IMR-90 (cell line): ENCODE results near the gene NPM1. TPM values are rescaled to one million over a fixed set of nuclear protein-coding genes. Genes with fewer than 3 reads are reported as not detected.

Experiments
- ATAC-seq: fragments of 200-7000 bp; cut with Tn5 transposase; 2 replicates; pipeline ENCODE4 v1.9.1; 2020; ENCODE audit warnings: low read depth, mild to moderate bottlenecking, moderate library complexity
- BruUV-seq: library from RNA; stranded (reverse); fragments of 400-500 nt; replicated peaks from 2 replicates; lab custom pipeline; 2021; lab: Mats Ljungman, UMichigan
- CTCF ChIA-PET: fragments of 300-600 bp; formaldehyde crosslinking; extraction: SDS; loops from one replicate; lab custom pipeline; 2021; ENCODE audit warnings: antibody characterized with exemption; lab: Yijun Ruan, JAX
- POLR2A ChIA-PET: fragments of 300-600 bp; sonication (Branson Sonifier 250); formaldehyde crosslinking; loops from one replicate; lab custom pipeline; 2022; ENCODE audit warnings: antibody characterized with exemption; ENCODE audit not compliant: unreplicated experiment; lab: Charles Lee
- DNase-seq: peaks from one replicate; pipeline ENCODE4 v3.0.0; 2013
- H2AFZ ChIP-seq: replicated peaks from 2 replicates; pipeline ENCODE3; 2013; ENCODE audit warnings: low read length, mild to moderate bottlenecking; ENCODE audit not compliant: poor library complexity
- H2AK5ac ChIP-seq: 2 replicates; pipeline ENCODE4 v1.6.1; 2013; ENCODE audit warnings: low read depth, low read length, inconsistent platforms
- H2AK9ac ChIP-seq: replicated peaks from 2 replicates; pipeline ENCODE3; 2013; ENCODE audit warnings: mild to moderate bottlenecking, low read depth, low read length, moderate library complexity; ENCODE audit not compliant: poor library complexity
- H2BK120ac ChIP-seq: 2 replicates; pipeline ENCODE4 v1.6.1; 2013; ENCODE audit warnings: low read depth, low read length, inconsistent platforms
- H2BK15ac ChIP-seq: 3 replicates; pipeline ENCODE4 v1.6.1; 2013; ENCODE audit warnings: low read depth, low read length, inconsistent platforms
- H2BK20ac ChIP-seq: 2 replicates; pipeline ENCODE4 v1.6.1; 2013; ENCODE audit warnings: low read depth, mild to moderate bottlenecking, inconsistent platforms, low read length, moderate library complexity
- H2BK5ac ChIP-seq: 2 replicates; pipeline ENCODE4 v1.6.1; 2013; ENCODE audit warnings: mild to moderate bottlenecking, low read depth, low read length, inconsistent platforms; ENCODE audit not compliant: poor library complexity, severe bottlenecking
- H3K14ac ChIP-seq: replicated peaks from 2 replicates; pipeline ENCODE4 v1.6.1; 2013; ENCODE audit warnings: low read depth, low read length, inconsistent platforms
- H3K18ac ChIP-seq: 2 replicates; pipeline ENCODE4 v1.6.1; 2013; ENCODE audit warnings: low read depth, low read length, control low read depth
- H3K23ac ChIP-seq: 2 replicates; pipeline ENCODE4 v1.6.1; 2013; ENCODE audit warnings: low read depth, low read length, inconsistent platforms
- H3K27ac ChIP-seq: 2 replicates; pipeline ENCODE4 v1.5.1; 2013; ENCODE audit warnings: mild to moderate bottlenecking, control low read depth, low read length; ENCODE audit not compliant: insufficient read depth
- H3K27me3 ChIP-seq: 2 replicates; pipeline ENCODE4 v1.6.1; 2013; ENCODE audit warnings: low read length; ENCODE audit not compliant: control insufficient read depth, insufficient read depth
- H3K36me3 ChIP-seq: 2 replicates; pipeline ENCODE4 v1.6.1; 2013; ENCODE audit warnings: low read length, mixed read lengths; ENCODE audit not compliant: control insufficient read depth, insufficient read depth
- H3K4ac ChIP-seq: 2 replicates; pipeline ENCODE4 v1.6.1; 2013; ENCODE audit warnings: low read depth, low read length, inconsistent platforms
- H3K4me1 ChIP-seq: 2 replicates; pipeline ENCODE4 v1.6.1; 2013; ENCODE audit warnings: low read length, mixed read lengths; ENCODE audit not compliant: control insufficient read depth, insufficient read depth
- H3K4me2 ChIP-seq: 2 replicates; pipeline ENCODE4 v1.6.1; 2013; ENCODE audit warnings: low read depth, mild to moderate bottlenecking, control low read depth, low read length, moderate library complexity
- H3K4me3 ChIP-seq: 2 replicates; pipeline ENCODE4 v1.5.1; 2013; ENCODE audit warnings: low read depth, mild to moderate bottlenecking, control low read depth, low read length, moderate library complexity; ENCODE audit not compliant: insufficient read depth
- H3K56ac ChIP-seq: 2 replicates; pipeline ENCODE4 v1.6.1; 2013; ENCODE audit warnings: low read length, inconsistent platforms; ENCODE audit not compliant: insufficient read depth; ENCODE audit errors: extremely low read depth
- H3K79me1 ChIP-seq, 2 experiments: 2 replicates each; pipeline ENCODE4 v1.6.1; 2013; ENCODE audit warnings: low read length in 2 of 2, inconsistent platforms in 1 of 2, low read depth in 1 of 2
- H3K9ac ChIP-seq: 2 replicates; pipeline ENCODE4 v1.6.1; 2013; ENCODE audit warnings: low read depth, low read length, control low read depth
- H3K9me1 ChIP-seq: 2 replicates; pipeline ENCODE4 v1.6.1; 2013; ENCODE audit warnings: low read length, inconsistent platforms; ENCODE audit not compliant: insufficient read depth
- H3K9me3 ChIP-seq: 2 replicates; pipeline ENCODE4 v1.6.1; 2013; ENCODE audit warnings: low read length; ENCODE audit not compliant: control insufficient read depth, insufficient read depth
- H4K20me1 ChIP-seq: 2 replicates; pipeline ENCODE4 v1.6.1; 2013; ENCODE audit warnings: low read length, inconsistent platforms; ENCODE audit not compliant: insufficient read depth
- H4K5ac ChIP-seq: 2 replicates; pipeline ENCODE4 v1.6.1; 2013; ENCODE audit warnings: mild to moderate bottlenecking, low read depth, low read length, control low read depth
- H4K8ac ChIP-seq, 2 experiments: 2 replicates each; pipeline ENCODE4 v1.6.1; 2013; ENCODE audit warnings: low read depth in 2 of 2, low read length in 2 of 2, control low read depth in 1 of 2, inconsistent platforms in 1 of 2
- H4K91ac ChIP-seq: 2 replicates; pipeline ENCODE4 v1.6.1; 2013; ENCODE audit warnings: low read depth, low read length, inconsistent platforms; ENCODE audit not compliant: insufficient read depth
- BHLHE40 ChIP-seq: fragments of 150-350 bp; IDR thresholded peaks from 2 replicates; pipeline ENCODE4 v1.6.1; 2016; ENCODE audit warnings: mild to moderate bottlenecking, low read depth, low read length
- CEBPB ChIP-seq: IDR thresholded peaks from 2 replicates; pipeline ENCODE4 v1.6.1; 2012; ENCODE audit warnings: low read depth, low read length, improper control_type of control experiment
- CHD1 ChIP-seq: IDR thresholded peaks from 2 replicates; pipeline ENCODE4 v1.6.1; 2012; ENCODE audit warnings: low read depth, low read length, improper control_type of control experiment
- CTCF ChIP-seq: conservative IDR thresholded peaks from 2 replicates; pipeline ENCODE4 v1.5.1; 2012; ENCODE audit warnings: mild to moderate bottlenecking, low read depth, low read length, improper control_type of control experiment
- ELK1 ChIP-seq: fragments of 150-350 bp; IDR thresholded peaks from 2 replicates; pipeline ENCODE4 v1.6.1; 2016; ENCODE audit warnings: low read depth, mild to moderate bottlenecking, low read length, moderate library complexity, borderline replicate concordance
- FOS ChIP-seq: fragments of 150-350 bp; IDR thresholded peaks from 2 replicates; pipeline ENCODE4 v1.6.1; 2016; ENCODE audit warnings: low read depth, low read length
- MAFK ChIP-seq: IDR thresholded peaks from 2 replicates; pipeline ENCODE4 v1.6.1; 2012; ENCODE audit warnings: low read depth, low read length, improper control_type of control experiment
- MAZ ChIP-seq: IDR thresholded peaks from 2 replicates; pipeline ENCODE4 v1.6.1; 2012; ENCODE audit warnings: low read depth, mild to moderate bottlenecking, low read length, improper control_type of control experiment, moderate library complexity, borderline replicate concordance
- MXI1 ChIP-seq: IDR thresholded peaks from 2 replicates; pipeline ENCODE4 v1.6.1; 2012; ENCODE audit warnings: low read depth, mild to moderate bottlenecking, low read length, moderate library complexity, borderline replicate concordance
- NFE2L2 ChIP-seq: fragments of 150-350 bp; IDR thresholded peaks from 2 replicates; pipeline ENCODE4 v1.6.1; 2016; ENCODE audit warnings: low read depth, mild to moderate bottlenecking, low read length
- POLR2A ChIP-seq: IDR thresholded peaks from 2 replicates; pipeline ENCODE4 v1.6.1; 2012; ENCODE audit warnings: mild to moderate bottlenecking, low read depth, low read length
- RAD21 ChIP-seq: IDR thresholded peaks from 2 replicates; pipeline ENCODE4 v1.6.1; 2012; ENCODE audit warnings: low read length, improper control_type of control experiment
- RCOR1 ChIP-seq: IDR thresholded peaks from 2 replicates; pipeline ENCODE4 v1.6.1; 2012; ENCODE audit warnings: mild to moderate bottlenecking, low read length, improper control_type of control experiment; ENCODE audit not compliant: insufficient replicate concordance
- RFX5 ChIP-seq: IDR thresholded peaks from 2 replicates; pipeline ENCODE4 v1.8.0; 2012; ENCODE audit warnings: low read depth, mild to moderate bottlenecking, low read length, moderate library complexity
- SMC3 ChIP-seq: fragments of 150-350 bp; IDR thresholded peaks from 2 replicates; pipeline ENCODE4 v1.6.1; 2016; ENCODE audit warnings: low read depth, mild to moderate bottlenecking, antibody characterized with exemption, low read length, moderate library complexity
- WGBS, 2 experiments: methylation state at CpG; one replicate each; pipeline versions ENCODE4 v1.1.5 to v1.1.7; 2013; ENCODE audit warnings: missing lambda C conversion rate in 2 of 2; ENCODE audit not compliant: insufficient read length in 1 of 2; ENCODE audit errors: extremely low coverage in 2 of 2; 5-methylcytosine and 5-hydroxymethylcytosine counted together
- dilution Hi-C: fragments of 300-500 bp; cut with HindIII; formaldehyde crosslinking; loops from one replicate; pipeline ENCODE4 v1.14.3; 2018; ENCODE audit warnings: low sequenced_read_pairs; ENCODE audit not compliant: unreplicated experiment
- in situ Hi-C: fragments of 300-500 bp; cut with MboI; formaldehyde crosslinking; loops from 3 replicates; pipeline ENCODE4 v1.14.3; 2019; ENCODE audit warnings: low sequenced_read_pairs, inconsistent platforms, mixed read lengths
- intact Hi-C: fragments of 100-400 bp; cut with micrococcal nuclease; formaldehyde crosslinking; loops from 2 replicates; pipeline ENCODE4 v1.10.0; 2022
- polyA plus RNA-seq, 3 experiments: library from polyadenylated mRNA; depleted of rRNA; stranded (reverse); fragments of >200 nt; gene quantifications; 2 replicates each; pipeline ENCODE4 v1.2.3, GENCODE V29; 2012; ENCODE audit warnings: low replicate concordance in 1 of 3
- total RNA-seq: library from RNA; depleted of rRNA; stranded (reverse); fragments of >200 nt; gene quantifications from 2 replicates; pipeline ENCODE4 v1.2.3, GENCODE V29; 2012

Gene NPM1
- total and polyA plus RNA-seq, 2 of the 4 experiments (the other 2 are of a cell fraction) = 856 to 929 TPM

GRCh38 chr5:171401167-171401947 lies 13.7 kb downstream of the NPM1 start:
- Histone ChIP-seq H2BK15ac (no peak overlapping the region), H4K8ac (no peak overlapping the region), H2AFZ (no peak overlapping the region), H3K4ac (no peak overlapping the region), H2AK9ac (no peak overlapping the region), H3K14ac (no peak overlapping the region), H3K36me3 (peaks cover 48% of the 10 kb centered on the region), H3K9ac (no peak overlapping the region), H2AK5ac (no peak overlapping the region), H3K4me1 (0 out of 2 replicates have a peak, but pooled peaks cover 1% of the 10 kb centered on the region), H2BK20ac (no peak overlapping the region), H3K9me1 (0 out of 2 replicates have a peak, but pooled peaks cover 2% of the 10 kb centered on the region), H2BK120ac (no peak overlapping the region), H3K79me1 (peaks cover 10 to 38% of the 10 kb centered on the region in 2 experiments), H3K4me2 (no peak overlapping the region), H4K20me1 (peaks cover 73% of the 10 kb centered on the region), H3K4me3 (no peak overlapping the region), H4K91ac (no peak overlapping the region), H3K9me3 (no peaks in the 10 kb centered on the region), H3K27ac (no peak overlapping the region), H3K56ac (no peak overlapping the region), H3K27me3 (no peaks in the 10 kb centered on the region), H3K18ac (no peak overlapping the region), H2BK5ac (no peak overlapping the region), H3K23ac (no peak overlapping the region), H4K5ac (no peak overlapping the region)
- dilution Hi-C loops (no loop called here), in situ Hi-C loops (loop anchor here (25.0 kb wide), 2 partner anchors 786 to 886 kb away; partner anchors contain the start of genes EFCAB9, STK10 and UBTD2), intact Hi-C loops (no loop called here)
- no peak for DNase-seq
- no peak for ATAC-seq
- no TSS peak for BruUV-seq
- ChIA-PET CTCF (no interaction called here), POLR2A (no interaction called here)
- WGBS, 2 experiments = 100% methylated on average over 4 of the region's 13 CpGs; no CpG with 5 or more reads in 1 of the 2 experiments
- TF ChIP-seq ELK1 = no peak
- no peak for TF ChIP-seq SMC3
- TF ChIP-seq MAZ = no peak
- no peak for TF ChIP-seq CEBPB
- no peak for TF ChIP-seq FOS
- TF ChIP-seq RAD21 = no peak
- TF ChIP-seq MAFK = no peak
- TF ChIP-seq NFE2L2 = no peak
- no peak for TF ChIP-seq CTCF
- TF ChIP-seq MXI1 = no peak
- TF ChIP-seq BHLHE40 = no peak
- no peak for TF ChIP-seq CHD1
- TF ChIP-seq POLR2A = no peak
- TF ChIP-seq RFX5 = no peak
- no peak for TF ChIP-seq RCOR1
